Erythroblast (primary cell): ENCODE results near the gene TRPM5.
"Not testable (repeated sequence)": the region's sequence is repeated elsewhere in the genome, so short reads cannot be mapped to it uniquely, and the experiment has no call there.

Experiments
- DNase-seq, 2 experiments: peaks; one replicate each; lab custom pipeline; 2025; lab: John Stamatoyannopoulos, UW
- GATA1 ChIP-seq: IDR thresholded peaks from 2 replicates; pipeline ENCODE4 v1.6.1; 2011; ENCODE audit warnings: low read depth, mild to moderate bottlenecking, control low read depth, low read length, moderate library complexity
- POLR2A ChIP-seq: IDR thresholded peaks from 2 replicates; pipeline ENCODE4 v1.6.1; 2011; ENCODE audit warnings: mild to moderate bottlenecking, low read length

Gene TRPM5, protein sequence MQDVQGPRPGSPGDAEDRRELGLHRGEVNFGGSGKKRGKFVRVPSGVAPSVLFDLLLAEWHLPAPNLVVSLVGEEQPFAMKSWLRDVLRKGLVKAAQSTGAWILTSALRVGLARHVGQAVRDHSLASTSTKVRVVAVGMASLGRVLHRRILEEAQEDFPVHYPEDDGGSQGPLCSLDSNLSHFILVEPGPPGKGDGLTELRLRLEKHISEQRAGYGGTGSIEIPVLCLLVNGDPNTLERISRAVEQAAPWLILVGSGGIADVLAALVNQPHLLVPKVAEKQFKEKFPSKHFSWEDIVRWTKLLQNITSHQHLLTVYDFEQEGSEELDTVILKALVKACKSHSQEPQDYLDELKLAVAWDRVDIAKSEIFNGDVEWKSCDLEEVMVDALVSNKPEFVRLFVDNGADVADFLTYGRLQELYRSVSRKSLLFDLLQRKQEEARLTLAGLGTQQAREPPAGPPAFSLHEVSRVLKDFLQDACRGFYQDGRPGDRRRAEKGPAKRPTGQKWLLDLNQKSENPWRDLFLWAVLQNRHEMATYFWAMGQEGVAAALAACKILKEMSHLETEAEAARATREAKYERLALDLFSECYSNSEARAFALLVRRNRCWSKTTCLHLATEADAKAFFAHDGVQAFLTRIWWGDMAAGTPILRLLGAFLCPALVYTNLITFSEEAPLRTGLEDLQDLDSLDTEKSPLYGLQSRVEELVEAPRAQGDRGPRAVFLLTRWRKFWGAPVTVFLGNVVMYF (N-terminal part only)

DNA sequence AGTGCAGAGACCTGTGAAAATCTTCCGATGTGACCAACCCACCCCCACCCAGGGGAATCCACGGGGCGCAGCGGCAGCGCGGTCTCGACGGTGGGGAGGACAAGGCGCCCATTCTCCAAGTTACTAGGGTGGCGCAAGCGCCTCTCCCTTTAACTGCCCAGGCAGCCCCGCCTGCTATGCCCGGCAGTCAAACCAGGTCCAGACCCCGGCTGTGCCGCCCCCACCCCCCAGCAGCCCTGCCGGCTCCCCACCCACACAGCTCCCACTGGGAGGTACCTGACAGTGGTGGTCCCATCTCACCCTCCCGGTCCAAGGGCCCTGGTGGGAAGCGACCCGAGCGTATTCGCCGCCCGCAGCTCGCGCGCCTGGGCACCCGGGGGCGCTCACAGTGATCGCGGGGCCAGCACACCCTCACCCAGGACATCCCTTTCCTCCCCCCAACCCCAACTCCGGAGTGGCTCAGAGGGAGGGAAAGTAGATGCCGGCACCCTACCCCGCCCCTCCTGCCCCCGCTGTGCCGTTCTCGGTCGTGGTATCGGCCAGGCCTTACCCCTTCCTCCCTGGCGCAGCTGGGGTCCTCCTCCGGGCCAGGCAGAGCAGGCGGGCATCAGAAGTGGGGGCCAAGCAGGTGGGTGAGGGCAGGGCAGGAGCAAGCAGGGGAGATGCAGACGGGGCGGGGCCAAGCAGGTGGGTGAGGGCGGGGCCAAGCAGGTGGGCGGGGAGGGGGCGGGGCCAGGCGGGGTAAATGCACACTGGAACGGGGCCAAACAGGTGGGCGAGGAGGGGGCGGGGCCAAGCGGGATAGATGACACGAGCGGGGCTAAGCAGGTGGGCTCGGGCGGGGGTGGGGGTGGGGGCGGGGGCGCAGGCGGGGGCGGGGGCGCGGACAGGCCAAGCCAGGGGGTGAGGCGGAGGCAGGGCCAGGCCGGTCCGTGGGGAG lies at the start of gene TRPM5:
TRPM5 (minus strand) TSS at position 634 of the 940 bp plus-strand sequence. CDS start 21,478 bp downstream, outside the sequence.
- no peak for TF ChIP-seq GATA1
- TF ChIP-seq POLR2A, result no peak
- DNase-seq, result peak in 1 of 2 experiments; percentile 49

DNA sequence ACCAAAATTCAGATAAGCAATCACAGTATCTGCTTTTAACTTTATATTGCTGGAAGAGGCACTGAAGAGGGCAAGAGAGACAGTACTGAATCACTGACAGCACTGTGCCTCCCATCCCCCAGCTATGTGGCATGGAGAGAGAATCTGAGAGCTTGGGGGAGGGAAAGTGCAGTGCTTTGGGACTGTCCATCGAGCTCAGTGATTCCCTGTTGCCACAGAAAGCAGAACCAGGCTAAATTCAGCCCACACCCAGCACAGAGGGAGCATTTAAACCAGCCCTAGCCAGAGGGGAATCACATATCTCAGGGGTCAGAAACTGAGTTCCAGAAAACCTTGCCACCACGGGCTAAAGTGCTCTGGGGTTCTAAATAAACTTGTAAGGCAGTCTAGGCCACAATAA lies 44.8 kb upstream of the TRPM5 start:
- no peak for DNase-seq
- TF ChIP-seq GATA1 (no peak), POLR2A (no peak)

DNA sequence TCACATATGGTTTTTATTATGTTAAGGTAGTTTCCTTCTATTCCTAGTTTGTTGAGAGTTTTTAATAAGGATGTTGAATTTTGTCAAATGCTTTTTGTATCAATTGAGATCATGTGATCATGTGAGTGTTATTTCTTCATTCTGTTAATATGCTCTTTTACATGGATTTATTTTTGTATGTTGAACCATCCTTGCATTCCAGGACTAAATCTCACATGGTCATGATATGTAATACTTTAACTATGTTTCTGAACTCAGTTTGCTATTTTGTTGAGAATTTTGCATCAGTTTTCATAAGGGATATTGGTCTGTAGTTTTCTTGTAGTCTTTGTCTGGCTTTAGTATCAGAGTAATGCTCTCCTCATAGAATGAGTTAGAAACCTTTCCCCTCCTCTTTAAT lies 43.7 kb upstream of the TRPM5 start:
- TF ChIP-seq POLR2A (no peak), GATA1 (no peak)
- DNase-seq, result no peak

DNA sequence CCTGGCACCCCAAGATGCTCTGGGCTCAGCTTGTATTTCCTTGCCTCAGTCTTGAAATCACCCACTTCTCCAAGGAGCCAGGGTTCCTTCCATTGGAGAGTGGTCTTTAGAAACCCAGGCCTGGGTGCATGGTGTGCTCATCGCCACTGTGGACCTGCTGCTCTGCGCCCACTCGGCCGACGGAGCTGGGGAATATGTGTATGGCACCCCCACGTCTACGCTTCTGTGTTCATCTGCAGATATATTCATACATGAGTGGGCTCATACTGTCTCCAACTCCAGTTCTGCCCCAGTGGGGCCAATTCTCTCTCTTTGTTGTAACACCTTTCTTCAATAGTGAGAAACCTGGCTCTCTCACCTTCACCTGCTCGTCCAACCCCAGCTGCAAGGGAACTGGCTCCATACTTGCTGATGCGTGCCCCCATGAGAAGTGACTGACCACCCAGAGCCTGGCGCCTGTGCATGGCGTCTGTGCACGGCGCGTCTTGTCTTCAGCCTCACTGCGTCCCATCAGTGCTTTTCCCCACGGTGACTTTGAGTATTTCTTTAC lies 40.3 kb upstream of the TRPM5 start:
- TF ChIP-seq POLR2A, result no peak
- no peak for TF ChIP-seq GATA1
- no peak for DNase-seq

DNA sequence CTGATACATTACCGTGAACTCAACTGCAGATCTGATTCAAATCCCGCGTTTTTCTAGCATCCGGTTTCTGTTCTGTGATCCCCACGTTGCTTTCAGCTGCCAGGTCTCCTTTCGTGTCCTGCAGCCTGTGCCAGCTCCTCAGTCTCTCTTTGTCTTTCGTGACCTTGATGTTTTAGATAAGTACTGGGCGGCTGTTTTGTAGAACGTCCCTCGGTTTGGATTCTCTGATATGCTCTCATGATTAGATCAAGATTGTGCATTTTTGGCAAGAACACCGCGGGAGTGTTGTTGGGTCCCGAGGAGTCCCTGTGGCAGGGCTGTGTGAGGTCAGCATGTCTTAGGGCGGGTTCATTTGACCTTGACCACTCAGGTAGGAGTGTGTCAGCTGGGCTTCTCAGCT lies 39.1 kb upstream of the TRPM5 start:
- no peak for DNase-seq
- TF ChIP-seq POLR2A, result no peak
- no peak for TF ChIP-seq GATA1

DNA sequence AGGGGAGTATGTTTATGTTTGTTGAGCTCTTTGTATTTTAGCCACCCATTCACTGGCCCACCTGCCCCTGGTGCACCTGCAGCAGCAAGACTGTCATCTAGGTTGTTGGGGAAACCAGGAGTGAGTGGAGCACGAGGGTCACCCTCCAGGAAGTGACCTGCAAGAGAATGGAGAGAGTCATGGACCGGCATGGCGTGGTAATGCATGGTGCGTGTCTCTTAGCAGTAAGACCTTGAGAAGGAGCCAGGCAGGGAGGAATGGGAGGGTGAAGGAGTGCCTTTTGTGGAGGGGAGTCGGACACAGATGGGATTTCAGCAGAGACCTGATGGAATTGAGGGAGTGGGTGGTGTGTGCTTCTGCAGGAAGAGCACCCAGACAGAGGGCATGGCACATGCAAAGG lies 38.4 kb upstream of the TRPM5 start:
- DNase-seq, result no peak
- no peak for TF ChIP-seq GATA1
- no peak for TF ChIP-seq POLR2A

DNA sequence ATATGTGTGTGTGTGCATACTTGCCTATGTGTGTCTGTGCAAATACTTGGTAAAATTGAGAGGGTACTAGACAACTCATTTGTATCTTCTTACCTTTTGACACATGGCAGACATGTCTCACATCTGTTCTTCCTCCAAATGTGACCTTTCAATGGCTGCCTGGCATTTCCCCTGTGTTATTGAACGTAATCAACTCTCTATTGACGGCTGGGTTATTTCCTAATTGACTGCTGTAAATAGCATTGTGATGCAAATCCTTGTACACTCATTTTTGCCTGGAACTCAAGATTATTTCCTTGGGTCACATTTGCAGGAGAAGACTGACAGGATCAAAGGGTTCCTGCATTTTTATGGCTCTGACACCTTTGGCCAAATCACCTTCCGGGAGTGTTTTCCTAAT lies 37.9 kb upstream of the TRPM5 start:
- DNase-seq, result no peak
- no peak for TF ChIP-seq GATA1
- TF ChIP-seq POLR2A, result no peak

DNA sequence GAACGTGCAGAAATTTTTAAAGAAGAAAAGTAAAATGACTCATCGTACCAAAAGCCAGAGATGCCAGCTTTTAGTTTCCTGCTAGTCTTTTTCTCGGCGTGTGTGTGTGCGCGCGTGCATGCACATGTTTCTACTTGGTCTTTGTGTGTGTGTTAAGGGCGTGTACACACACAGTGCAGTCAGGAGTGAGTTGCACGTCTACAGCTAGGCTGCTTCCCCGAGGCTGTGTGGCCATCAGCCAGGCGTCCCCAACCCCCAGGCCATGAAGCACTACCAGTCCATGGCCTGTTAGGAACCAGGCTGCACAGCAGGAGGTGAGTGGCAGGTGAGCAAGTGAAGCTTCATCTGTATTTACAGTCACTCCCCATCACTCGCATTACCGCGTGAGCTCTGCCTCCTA lies 36.9 kb upstream of the TRPM5 start:
- no peak for TF ChIP-seq POLR2A
- TF ChIP-seq GATA1, result no peak
- no peak for DNase-seq

DNA sequence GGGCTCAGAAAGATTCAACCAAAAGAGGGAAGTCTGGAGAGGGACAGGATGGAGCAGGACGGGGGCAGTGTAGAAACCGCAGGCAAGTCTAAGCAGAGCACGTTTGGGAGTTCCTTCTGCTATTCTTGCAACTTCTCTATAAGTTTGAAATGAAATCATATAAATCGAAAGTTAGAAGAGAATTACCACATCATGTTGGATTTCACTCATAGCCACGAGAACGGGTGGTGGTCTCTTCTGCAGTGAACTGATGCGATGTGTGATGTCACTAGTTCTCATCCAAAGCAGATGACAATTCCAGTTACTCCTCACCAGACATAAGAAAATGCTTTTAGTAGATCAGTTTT lies 36.5 kb upstream of the TRPM5 start:
- no peak for TF ChIP-seq GATA1
- TF ChIP-seq POLR2A, result no peak
- DNase-seq, result no peak

DNA sequence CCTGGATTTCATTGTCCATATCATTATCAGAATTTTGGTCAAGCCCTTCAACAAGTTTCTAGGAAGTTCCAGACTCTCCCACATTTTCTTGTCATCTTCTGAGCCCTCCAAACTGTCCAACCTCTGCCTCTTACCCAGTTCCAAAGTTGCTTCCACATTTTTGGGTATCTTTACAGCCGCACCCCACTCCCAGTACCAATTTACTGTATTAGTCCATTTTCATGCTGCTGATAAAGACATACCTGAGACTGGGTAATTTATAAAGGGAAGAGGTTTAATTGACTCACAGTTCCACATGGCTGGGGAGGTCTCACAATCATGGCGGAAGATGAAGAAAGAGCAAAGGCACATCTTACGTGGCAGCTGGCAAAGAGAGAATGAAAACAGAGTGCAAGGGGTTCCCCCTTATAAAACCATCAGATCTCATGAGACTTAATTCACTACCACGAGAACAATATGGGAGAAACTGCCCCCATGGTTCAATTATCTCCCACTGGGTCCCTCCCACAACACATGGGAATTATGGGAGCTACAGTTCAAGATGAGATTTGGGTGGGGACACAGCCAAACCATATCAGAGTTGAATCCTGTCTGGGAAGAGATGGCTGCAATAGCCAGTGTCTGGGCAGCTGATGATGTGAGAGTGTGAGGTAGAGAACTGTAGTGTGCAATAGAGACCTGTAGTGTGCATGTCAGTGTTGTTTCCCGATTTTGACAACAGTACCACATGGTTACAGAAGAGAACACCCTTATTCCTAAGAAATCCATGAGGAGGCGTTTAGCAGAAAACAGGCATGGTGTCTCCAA lies 36.0 kb upstream of the TRPM5 start:
- DNase-seq, result not testable (repeated sequence)

DNA sequence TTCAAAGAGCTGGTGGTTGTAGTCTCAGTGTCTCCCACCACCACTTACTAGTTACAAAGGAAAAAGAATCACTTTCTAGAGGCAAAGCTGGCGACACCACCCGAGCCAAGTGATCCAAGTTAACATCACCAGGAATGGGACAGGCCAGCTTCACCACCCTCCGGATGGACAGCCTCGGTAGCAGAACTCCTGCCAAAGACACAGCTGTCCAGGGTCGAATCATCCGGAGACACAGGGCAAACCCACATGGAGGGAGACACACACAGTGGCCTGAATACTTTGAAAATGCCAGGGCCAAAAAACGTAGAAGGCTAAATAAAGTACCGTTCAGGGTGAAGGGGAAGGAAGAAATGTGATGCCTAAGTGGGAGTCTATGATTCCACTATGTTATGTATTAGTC lies 33.6 kb upstream of the TRPM5 start:
- TF ChIP-seq POLR2A (no peak), GATA1 (no peak)
- no peak for DNase-seq

DNA sequence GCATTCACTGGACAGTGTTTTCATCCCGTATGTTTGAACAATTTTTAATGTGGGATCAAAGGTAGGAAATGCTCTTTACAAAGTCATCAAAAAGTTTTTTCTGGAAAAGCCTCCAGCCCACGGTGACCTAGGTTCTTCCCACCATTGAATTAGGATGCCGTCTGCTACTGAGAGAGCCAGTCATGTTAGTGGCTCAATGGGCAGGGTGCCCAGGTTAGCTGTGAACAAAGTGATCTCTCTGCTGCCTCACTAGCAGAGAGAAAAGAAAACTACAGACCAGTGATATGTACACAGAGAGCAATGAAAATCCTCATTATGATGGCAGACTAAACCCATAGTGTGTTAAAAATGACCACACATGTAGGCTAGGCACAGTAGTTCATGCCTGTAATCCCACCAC lies 32.9 kb upstream of the TRPM5 start:
- no peak for DNase-seq

More for the DNA sequence above, 32.9 kb upstream of the TRPM5 start:
- TF ChIP-seq POLR2A (no peak), GATA1 (no peak)
